ENCODE data around the gene PROK1.

The PROK1 gene

GRCh38 chr1:110466646-110467280 is 15.8 kb downstream of the PROK1 start:
- no peak for DNase-seq

GRCh38 chr1:110471131-110471530 is 20.2 kb downstream of the PROK1 start:
- no peak for DNase-seq

- DNase-seq: no peak
These were observed 21.6 kb downstream of the PROK1 start for GRCh38 chr1:110472546-110472945.

DNA sequence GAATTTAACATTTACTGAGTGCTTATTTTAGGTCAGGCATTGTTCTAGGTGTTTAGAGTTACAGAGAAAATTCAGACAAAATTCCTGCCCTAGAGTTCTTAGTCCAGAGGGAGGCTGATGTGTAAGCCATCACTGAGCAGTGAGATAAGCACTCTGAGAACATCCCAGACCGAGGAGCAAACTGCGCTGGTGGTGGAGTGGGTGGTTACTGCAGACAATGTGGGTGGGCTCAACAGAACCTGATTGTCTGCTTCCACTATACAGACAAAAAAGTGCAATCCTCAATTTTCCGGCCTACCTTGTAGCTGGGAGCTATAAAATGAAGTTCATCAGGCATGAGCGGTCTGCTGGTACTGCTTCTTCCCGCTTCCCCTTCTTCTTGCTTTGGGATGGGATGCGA is 23.5 kb downstream of the PROK1 start:
- DNase-seq: no peak

DNA sequence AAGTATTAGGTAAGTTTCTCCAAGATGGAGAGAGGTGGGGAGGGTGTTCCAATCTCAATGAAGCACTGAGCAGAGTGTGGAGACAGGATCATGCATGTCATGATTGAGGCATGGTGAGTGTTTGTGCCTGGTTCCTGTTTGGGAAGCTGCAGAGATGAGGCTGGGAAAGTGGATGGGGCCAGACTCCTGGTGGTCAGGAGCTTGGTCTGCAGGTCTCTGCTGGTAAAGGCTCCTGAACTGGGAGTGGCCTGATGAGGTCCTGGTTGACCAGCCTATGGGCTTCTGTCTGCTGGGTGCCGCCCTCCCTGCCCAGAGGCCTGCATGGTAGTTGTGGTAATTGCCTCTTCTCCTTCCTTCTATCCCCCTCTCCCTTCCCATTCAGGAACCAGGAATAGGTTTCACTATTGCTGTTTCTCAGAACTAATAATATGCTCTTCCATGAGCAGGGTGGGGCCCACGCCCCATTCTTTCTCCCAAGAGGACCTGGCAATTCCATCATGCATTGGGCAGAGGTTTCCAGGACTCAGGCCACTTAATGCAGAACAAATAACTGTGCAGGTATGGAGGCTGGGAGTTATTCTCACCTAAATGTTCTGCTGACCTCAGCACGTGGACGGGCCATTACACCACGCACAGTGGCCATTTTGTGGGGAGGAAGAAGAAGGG is 24.5 kb downstream of the PROK1 start:
- DNase-seq: no peak

GRCh38 chr1:110476028-110476765 is 25.2 kb downstream of the PROK1 start:
- no peak for DNase-seq

- no peak for DNase-seq
These were observed 26.1 kb downstream of the PROK1 start for GRCh38 chr1:110477041-110477440.

- DNase-seq: no peak
These were observed 26.6 kb downstream of the PROK1 start for GRCh38 chr1:110477445-110477957.

DNA sequence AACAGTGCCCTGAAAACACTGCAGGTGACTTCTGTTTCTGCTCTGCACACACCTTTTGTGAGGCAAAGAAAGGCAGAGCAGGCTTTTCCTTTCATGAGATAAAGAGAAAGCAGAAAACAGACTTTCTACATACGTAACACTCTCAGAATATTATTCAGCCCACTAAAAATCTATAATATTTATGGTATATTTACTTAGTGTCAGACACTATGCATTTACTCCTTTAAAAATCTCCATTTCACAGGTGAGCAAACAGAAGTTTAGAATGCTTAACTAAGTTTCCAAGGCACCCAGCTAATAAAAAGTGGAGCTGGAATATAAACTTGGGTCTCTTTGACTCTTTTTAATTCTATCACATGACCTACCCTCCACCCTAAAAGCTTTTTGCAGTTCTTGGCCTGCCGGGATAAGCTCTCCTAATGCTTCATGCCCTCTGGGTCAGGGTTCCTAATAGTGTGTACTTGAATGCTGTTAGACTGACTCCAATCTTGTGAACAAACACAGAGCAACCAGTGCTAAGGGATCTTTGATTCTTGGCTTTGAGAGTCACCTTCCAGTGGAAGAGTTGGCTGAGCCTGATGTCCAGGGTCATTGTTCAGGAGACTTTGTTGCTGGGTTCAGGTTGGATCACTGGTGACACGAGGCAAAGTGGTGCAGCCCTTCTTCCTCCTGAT is 27.2 kb downstream of the PROK1 start:
- no peak for DNase-seq

- no peak for DNase-seq
These were observed 27.9 kb downstream of the PROK1 start for GRCh38 chr1:110478886-110479285.

DNA sequence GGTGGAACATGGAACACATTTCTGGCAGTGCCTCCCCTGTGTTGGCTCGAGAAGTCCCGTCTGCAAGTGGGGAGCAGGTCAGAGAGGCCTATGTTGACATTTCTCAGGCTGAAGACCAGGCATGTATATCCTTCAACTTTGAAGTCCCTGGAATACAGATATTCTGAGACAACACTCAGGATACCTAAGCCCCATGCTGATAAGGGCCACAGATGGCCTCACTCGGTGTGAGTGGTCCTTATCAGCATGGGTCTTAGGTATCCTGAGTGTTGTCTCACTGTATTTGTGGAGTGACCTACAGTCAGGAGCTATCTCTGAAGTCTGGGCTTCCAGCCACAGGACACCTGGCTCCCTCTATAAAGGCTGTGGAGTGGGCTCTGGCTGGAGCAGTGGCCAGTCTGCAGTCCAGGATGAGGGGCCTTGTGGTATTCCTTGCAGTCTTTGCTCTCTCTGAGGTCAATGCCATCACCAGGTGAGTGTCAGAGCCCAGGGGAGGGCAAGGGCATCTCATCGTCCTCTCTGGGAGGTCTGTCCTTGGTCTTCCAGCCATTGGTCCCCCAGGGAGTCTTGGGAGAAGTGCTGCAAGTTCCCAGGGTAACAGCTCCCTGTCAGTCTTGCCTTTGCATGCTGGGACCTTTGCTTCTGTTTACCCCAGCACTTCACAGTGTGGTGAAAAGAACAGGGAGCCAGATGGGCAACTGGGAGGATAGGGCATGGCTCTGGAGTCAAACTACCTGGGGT is 29.6 kb downstream of the PROK1 start:
- DNase-seq: no peak

- DNase-seq: no peak
These were observed 31.1 kb downstream of the PROK1 start for GRCh38 chr1:110481968-110482623.

GRCh38 chr1:110482662-110483307 is 31.8 kb downstream of the PROK1 start:
- DNase-seq: no peak

- no peak for DNase-seq
These were observed 32.3 kb downstream of the PROK1 start for GRCh38 chr1:110483308-110483685.

DNA sequence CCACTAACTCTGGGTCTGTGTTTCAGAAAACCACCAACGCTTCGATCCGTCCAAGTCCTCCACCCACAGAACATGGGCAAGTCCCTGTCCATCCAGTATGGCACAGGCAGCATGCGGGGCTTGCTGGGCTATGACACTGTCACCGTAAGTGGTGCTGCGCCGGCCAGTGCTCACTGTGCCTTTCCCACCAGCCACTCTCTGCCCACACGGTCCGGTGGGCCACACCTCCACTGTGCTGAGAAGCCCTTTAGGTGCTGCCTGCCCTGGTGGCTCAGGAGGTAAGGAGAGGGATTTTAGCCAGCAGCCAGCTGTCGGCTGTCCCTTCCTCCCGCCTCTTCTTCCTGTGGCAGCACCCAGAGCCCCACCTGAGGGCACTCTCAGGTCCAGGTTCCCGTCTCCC is 33.9 kb downstream of the PROK1 start:
- no peak for DNase-seq

GRCh38 chr1:110485725-110486124 is 34.8 kb downstream of the PROK1 start:
- DNase-seq: no peak

- no peak for DNase-seq
These were observed 36.8 kb downstream of the PROK1 start for GRCh38 chr1:110487726-110488125.

GRCh38 chr1:110488161-110488560 is 37.2 kb downstream of the PROK1 start:
- DNase-seq: no peak

- DNase-seq: no peak
These were observed 37.9 kb downstream of the PROK1 start for GRCh38 chr1:110488867-110489266.

- DNase-seq: no peak
These were observed 38.5 kb downstream of the PROK1 start for GRCh38 chr1:110489406-110489805.

DNA sequence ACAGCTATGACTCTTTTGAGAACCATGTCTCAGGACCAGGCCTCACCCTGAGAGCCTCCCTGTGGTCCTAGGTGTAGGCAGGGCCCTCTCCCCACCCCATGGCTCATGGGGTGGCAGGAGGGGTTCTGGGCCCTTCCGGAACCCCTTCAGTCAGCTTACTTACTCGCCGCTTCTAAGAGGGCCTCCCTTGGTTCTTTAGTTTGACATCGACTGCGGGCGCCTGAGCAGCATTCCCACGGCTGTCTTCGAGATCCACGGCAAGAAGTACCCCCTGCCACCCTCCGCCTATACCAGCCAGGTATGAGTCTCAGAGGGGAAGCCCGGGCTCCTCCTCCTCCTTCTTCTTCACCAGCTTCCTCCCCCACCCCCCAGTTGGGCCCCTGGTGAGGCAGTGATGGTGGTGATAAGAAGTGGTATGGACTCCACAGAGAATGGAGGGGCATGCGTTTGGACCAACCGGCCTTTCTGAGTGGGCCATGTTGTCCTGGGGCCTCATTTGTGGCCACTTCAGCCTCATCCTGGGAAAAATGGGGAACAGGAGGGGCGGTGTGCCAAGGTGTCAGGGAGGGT is 39.1 kb downstream of the PROK1 start:
- no peak for DNase-seq

Measured in activated gamma-delta T cell treated with Interleukin-2 at 50 U/mL for 16 hours (primary cell).